Measurements from ENCODE around the gene LHX6. TPM values are rescaled to one million over a fixed set of nuclear protein-coding genes. Genes with fewer than 3 reads are reported as not detected.

Gene LHX6
- total RNA-seq, 1 donor from 2014 or later = 0.13 TPM

DNA sequence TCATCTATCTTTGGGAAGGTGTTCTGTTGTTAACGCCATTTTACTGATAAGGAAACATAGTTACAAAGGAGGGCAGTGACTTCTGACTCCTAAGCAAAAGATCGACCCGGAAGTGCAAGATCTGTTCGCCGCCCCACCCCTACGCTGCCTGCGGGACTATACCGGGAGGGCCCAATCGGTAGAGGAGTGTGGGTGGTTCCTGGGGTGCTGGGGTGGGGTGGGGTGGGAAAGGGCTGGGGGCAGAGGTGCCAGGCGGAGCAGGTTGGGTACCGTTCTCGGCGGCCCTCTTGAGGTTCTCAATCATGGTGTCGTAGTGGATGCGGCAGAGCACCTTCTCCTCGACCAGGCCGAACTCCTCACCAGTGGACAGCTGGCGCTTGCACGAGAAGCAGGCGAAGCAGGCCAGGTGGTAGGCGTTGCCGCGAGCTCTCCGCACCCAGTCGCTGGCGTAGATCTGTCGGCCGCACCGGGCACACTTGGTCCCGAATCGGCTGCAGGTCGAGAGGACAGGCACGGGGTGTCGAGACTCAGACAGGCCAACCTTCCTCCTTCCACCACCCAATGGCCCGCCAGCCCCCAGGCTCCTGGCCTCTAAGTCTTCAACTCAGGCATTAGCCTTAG lies 11.8 kb downstream of the LHX6 start:
- no peak for DNase-seq (ENCODE audit: low read depth, low spot score)

DNA sequence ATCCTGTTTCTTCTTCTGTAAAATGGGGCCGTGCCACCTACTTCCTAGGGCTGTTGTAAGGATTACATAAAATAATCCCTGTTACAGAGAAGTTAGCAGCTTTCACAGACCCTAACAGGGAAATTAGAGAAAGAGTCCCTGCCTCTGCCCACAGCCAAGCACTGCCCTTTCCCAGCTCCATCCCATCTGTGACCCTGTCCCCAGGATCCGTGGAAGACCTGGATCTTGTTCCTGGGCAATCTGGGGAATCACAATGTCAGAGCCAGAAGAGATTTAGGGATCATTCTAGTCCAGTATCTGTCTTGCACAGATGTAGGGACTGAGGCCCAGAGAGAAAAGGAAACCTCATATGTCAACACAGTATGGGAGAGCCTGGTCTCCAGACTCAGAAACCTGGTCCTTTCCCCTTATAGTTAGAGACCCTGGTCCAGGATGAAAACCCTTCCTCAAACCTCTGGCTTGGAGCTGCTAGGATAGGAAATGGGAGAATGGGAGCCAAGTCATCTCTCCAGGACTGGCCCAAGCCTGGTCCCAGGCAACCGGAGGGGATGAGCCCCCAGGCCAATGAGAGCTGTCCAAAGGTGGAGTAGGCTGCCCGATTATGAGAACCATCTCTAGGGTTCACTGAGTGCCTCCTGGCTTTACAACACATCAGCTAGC lies 12.5 kb downstream of the LHX6 start:
- DNase-seq (ENCODE audit: low read depth, low spot score) = no peak

GRCh38 chr9:122215663-122216062 lies 13.1 kb downstream of the LHX6 start:
- no peak for DNase-seq (ENCODE audit: low read depth, low spot score)

- no peak for DNase-seq (ENCODE audit: low read depth, low spot score)
Observed at GRCh38 chr9:122214507-122214906, 14.2 kb downstream of the LHX6 start.

DNA sequence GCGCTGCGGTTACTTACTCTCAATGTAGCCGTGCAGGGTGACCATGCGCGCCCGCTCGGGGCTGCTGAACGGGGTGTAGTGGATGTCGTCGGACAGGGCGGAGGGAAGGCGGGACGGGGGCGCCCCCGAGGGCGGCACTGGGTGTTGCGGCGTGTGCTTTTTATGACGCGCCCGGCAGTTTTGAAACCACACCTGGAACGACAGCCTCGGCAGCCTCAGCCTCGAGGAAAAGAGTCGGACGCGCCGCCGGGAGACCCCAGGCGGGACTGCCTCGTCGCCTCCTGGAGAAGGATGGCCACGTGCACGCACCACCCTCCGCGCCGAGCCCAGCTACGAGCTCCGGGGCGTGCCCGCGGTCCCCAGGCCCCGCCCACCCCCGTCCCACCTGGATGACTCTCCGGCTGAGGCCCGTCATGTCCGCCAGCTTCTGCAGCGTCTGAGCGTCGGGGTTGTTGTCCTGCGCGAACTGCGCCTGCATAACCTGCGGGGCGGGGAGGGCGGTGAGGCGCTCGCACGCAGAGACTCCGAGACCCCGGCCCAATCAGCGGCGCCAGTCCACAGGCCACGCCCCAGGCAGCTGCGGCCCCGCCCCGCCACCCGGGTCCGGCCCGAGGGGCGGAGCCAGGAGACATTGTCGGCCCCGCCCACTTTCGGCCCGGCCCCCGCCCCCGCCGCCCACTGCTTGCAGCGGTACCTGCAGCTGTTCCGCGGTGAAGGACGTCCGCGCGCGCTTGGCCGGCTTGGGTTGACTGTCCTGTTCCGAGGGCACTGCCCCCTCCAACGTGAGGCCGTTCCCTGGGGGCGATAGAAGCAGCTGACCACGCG lies 15.0 kb downstream of the LHX6 start:
- DNase-seq (ENCODE audit: low read depth, low spot score) = no peak

- DNase-seq (ENCODE audit: low read depth, low spot score) = no peak
Observed at GRCh38 chr9:122213102-122213588, 15.6 kb downstream of the LHX6 start.

- no peak for DNase-seq (ENCODE audit: low read depth, low spot score)
Observed at GRCh38 chr9:122212473-122213004, 16.2 kb downstream of the LHX6 start.

- no peak for DNase-seq (ENCODE audit: low read depth, low spot score)
Observed at GRCh38 chr9:122209451-122209850, 19.3 kb downstream of the LHX6 start.

DNA sequence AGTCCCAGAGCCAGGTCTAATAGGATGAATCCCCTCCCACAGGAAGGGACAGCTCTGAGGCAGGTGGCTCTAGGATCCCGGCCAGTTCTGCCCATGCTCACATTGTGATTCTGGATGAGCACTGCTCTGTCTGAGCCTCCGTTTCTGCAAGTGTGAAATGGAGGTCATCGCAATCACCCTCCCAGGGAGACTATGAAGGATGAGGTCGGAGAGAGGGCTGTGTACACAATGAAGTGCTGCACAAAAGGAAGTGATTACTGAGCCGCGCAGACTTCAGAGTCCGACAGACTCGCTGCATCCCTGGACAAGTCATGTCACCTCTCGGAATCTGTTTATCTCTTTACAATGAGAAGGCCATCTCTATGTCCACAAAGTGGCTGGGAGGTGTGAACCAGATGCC lies 21.7 kb downstream of the LHX6 start:
- no peak for DNase-seq (ENCODE audit: low read depth, low spot score)

DNA sequence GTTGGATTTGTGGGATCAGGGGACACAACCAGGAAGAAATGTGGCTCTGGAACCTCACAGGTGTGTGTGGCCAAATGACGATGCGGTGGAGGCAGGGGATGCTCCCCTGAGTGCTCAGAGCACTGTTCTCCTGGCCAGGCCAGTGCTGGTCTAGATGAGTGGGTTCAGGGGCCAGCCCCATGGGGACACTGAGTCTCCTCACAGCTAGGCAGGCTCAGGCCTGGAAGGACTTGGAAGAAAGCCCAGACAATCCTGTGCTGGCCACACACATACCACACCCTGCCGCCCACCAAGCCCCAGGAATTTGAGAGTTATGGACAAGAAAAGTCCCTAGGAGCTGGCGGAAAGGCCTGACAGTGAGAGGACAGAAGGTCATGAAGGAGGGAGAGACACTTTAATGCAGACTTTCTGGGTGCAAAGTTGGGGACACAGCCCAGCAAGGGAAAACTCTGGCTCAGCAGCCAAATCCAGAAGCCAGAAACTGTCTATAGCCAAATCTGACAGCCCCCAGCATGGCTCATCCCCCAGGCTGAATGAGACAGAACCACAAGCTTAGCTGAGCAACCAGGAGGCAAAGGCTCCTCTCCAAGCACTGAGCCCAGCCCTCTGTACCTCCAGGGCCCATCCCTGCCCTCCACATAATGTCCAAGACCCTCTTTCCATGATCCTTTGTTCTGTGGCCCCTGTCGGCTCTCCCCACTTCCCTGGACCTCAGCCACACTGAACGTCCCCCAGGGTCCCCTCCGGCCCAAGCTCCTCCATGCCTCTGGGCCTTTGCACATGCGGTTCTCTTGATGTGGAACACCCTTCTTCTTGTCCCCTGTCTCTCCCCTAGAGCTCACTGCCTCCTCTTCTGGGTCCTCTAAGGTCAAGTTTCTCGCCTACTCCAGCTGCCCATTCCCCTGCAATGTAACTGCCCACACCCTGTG lies 22.4 kb downstream of the LHX6 start:
- DNase-seq (ENCODE audit: low read depth, low spot score) = no peak

GRCh38 chr9:122205176-122205575 lies 23.6 kb downstream of the LHX6 start:
- no peak for DNase-seq (ENCODE audit: low read depth, low spot score)

- DNase-seq (ENCODE audit: low read depth, low spot score) = no peak
Observed at GRCh38 chr9:122204491-122204890, 24.3 kb downstream of the LHX6 start.

- DNase-seq (ENCODE audit: low read depth, low spot score) = no peak
Observed at GRCh38 chr9:122204055-122204454, 24.7 kb downstream of the LHX6 start.

DNA sequence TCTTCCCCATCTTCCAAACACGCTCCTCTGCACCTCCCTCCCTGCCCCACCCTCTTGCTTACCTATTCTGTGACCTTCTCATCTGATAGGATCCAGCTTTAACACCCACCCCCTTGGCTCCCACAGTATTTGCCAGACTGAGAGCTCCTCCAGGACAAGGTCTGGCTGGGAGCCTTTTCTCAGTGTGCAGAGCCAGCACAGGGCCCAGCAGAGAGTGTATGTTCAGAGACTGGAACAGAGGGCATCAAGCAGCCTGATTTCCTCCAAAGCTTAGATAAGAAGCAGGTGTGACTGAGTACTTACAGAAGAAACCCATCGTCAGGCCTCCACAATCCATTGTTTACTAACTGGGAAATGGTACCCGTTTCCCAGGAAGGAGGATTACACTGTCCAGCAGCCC lies 26.6 kb downstream of the LHX6 start:
- DNase-seq (ENCODE audit: low read depth, low spot score) = no peak

DNA sequence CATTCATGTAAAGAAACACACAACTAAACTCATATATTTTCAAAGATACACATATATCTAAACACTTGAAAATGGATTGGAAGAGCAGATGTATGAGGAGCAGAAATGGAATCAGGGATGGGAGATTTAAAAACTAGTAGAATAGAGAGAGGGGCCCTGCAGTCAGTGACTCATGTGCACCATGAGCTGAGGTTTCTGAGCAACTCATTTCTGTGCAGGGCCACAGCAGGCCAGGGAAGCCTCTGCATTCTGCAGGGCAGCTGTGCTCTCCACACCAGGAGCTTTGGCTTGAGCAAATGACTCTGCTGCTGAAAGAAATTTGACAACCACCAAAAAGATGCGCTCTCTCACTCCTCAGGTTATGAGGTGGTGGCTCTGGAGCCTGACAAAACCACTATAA lies 27.1 kb downstream of the LHX6 start:
- no peak for DNase-seq (ENCODE audit: low read depth, low spot score)

DNA sequence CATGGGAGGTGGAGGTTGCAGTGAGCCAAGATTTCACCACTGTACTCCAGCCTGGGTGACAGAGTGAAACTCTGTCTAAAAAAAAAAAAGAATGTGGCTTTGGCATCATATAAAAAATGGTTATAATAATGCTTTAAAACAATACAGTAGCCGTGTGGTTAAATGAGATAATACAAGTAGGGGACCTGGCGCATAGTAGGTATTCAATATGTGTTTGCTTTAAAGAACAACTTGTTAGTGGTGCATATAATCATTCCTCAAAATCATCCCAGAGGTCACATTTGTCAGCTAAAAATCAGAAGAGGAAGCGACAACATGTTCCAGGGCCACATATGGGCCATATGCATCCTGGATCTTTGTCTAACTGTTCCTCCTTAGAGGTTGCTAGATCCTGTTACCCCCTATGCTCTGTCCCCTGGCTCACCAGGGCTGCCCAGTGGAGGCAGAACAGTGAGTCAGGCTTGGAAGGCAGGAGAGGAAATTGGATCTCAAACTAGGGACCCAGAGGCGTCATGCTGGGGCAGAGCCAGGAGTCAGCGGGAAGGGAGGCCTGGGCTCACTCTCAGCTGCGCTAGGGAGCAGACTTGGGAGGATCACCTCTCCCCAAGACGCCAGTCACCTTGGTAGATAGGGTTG lies 27.7 kb downstream of the LHX6 start:
- no peak for DNase-seq (ENCODE audit: low read depth, low spot score)

GRCh38 chr9:122197882-122198281 lies 30.9 kb downstream of the LHX6 start:
- DNase-seq (ENCODE audit: low read depth, low spot score) = no peak

DNA sequence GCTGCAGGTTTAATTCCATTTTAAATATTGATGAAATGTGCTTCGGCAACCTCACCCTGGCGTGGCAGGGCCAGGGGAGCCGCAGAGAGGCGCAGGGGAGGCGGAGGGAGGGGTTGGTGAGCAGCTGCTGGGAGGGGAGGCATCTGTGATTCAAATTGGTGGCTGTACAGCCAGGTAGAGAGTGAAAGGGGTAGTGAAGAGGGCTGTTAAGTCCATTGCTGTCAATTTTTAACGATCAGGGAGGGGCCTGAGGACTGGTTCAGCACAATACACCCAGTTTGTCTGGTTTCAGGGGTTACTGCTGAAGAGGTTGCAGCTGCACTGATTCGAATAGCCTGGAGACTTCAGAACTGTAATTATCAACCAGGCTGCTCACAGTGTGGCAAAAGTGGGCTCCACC lies 31.3 kb downstream of the LHX6 start:
- DNase-seq (ENCODE audit: low read depth, low spot score) = no peak

DNA sequence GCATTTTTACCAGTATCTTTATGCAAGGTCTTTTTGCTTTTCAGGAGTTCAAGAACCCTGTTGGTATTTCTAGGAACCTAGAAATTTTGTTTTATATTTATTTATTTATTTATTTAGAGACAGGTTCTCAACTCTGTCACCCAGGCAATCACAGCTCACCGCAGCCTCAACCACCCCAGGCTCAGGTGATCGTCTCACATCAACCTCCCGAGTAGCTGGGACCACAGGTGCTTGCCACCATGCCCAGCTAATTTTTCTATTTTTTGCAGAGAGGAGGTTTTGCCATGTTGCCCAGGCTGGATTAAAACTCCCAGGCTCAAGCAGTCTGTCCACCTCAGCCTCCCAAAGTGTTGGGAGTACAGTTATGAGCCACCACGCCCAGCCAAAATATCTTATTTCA lies 32.9 kb downstream of the LHX6 start:
- DNase-seq (ENCODE audit: low read depth, low spot score) = no peak

DNA sequence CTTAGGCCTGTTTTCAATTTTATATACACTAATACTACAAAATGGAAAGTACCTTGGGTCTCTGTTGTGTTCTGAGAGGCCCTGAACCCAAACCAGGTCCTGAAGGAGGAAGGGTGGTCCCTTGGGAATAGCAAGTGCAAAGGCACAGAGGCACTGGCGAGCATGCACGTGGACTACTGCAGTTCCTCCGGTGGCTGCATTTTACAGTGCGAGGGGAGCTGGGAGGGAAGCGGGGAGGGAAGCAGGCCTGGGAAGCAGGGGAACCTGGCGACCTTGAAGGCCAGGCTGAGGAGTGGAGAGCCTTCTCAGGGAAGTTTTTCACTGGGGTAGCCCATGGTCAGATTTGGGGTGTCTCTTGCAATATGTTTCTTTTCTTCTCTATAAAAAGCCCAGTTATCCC lies 35.1 kb downstream of the LHX6 start:
- DNase-seq (ENCODE audit: low read depth, low spot score) = no peak
